ENCODE data around the gene GOLGA8Q.
"Not testable (repeated sequence)": the region's sequence is repeated elsewhere in the genome, so short reads cannot be mapped to it uniquely, and the experiment has no call there.

GOLGA8Q gene, protein sequence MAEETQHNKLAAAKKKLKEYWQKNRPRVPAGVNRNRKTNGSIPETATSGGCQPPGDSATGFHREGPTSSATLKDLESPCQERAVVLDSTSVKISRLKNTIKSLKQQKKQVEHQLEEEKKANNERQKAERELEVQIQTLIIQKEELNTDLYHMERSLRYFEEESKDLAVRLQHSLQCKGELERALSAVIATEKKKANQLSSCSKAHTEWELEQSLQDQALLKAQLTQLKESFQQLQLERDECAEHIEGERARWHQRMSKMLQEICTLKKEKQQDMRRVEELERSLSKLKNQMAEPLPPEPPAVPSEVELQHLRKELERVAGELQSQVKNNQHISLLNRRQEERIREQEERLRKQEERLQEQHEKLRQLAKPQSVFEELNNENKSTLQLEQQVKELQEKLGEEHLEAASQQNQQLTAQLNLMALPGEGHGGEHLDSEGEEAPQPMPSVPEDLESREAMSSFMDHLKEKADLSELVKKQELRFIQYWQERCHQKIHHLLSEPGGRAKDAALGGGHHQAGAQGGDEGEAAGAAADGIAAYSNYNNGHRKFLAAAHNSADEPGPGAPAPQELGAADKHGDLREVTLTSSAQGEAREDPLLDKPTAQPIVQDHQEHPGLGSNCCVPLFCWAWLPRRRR

GRCh38 chr15:30551750-30552149, at the start of gene GOLGA8Q:
GOLGA8Q (plus strand) TSS chr15:30552050; CDS start chr15:30552078, 28 bp downstream.
- not testable (repeated sequence) for H2AFZ ChIP-seq; H3K4me3 ChIP-seq (ENCODE audit: low read depth, low read length); H3K27me3 ChIP-seq (ENCODE audit: control insufficient read depth, insufficient read depth, low read length); H3K27ac ChIP-seq; H3K36me3 ChIP-seq (ENCODE audit: control insufficient read depth, insufficient read depth, low read length); H3K9ac ChIP-seq; H3K79me2 ChIP-seq; H3K9me3 ChIP-seq (ENCODE audit: control insufficient read depth, low read length); H3K4me1 ChIP-seq; H3K4me2 ChIP-seq (ENCODE audit: low read length)

DNA sequence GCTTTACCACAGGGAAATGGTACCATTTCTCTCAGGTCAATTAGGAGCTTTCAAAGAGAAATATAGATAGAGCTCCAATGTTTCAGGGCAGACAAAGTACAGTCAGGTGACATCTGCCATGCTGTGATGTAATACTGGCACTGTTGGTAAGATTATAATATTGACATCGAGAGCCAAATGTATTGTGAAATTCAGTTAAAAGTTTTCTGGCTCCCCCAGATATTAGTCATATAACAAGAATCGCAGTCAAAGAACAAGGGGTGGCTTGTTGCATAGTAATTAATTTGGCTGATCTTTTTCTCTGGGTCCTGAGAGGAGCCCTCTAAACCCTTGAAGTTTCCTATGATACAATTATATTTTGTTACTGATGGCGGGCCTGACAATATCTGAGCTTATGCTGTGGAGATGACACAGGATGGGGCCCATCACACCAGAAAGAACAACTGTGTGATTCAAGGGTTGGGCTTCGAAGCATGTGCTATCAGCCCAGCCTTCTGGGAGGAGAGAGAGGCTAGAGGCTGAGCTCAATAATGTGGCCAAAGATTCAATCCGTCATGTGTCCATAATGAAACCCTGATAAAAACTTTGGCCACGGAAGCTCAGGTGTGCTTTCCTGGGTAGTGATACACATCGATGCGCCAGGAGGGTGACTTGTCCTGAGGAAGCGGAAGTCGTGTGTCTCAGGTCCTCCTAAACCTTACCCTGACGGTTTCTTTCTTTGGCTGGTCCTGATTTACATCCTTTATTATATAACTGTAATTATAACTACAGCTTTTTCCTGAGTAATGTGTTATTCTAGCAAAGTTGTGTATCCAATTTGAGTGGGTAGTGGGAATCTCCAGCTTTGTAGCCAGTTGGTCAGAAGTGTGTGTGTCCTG, 48.7 kb upstream of the GOLGA8Q start:
- H3K36me3 ChIP-seq (ENCODE audit: control insufficient read depth, insufficient read depth, low read length); H3K4me3 ChIP-seq (ENCODE audit: low read depth, low read length); H3K4me1 ChIP-seq; H2AFZ ChIP-seq; H3K27me3 ChIP-seq (ENCODE audit: control insufficient read depth, insufficient read depth, low read length); H3K9ac ChIP-seq; H3K79me2 ChIP-seq; H3K27ac ChIP-seq; H3K9me3 ChIP-seq (ENCODE audit: control insufficient read depth, low read length); H3K4me2 ChIP-seq (ENCODE audit: low read length): not testable (repeated sequence)

- H3K9me3 ChIP-seq (ENCODE audit: control insufficient read depth, low read length); H3K36me3 ChIP-seq (ENCODE audit: control insufficient read depth, insufficient read depth, low read length); H3K4me3 ChIP-seq (ENCODE audit: low read depth, low read length); H3K79me2 ChIP-seq; H2AFZ ChIP-seq; H3K4me2 ChIP-seq (ENCODE audit: low read length); H3K9ac ChIP-seq; H3K4me1 ChIP-seq; H3K27ac ChIP-seq; H3K27me3 ChIP-seq (ENCODE audit: control insufficient read depth, insufficient read depth, low read length): not testable (repeated sequence)
These were observed 47.5 kb upstream of the GOLGA8Q start for GRCh38 chr15:30504162-30504843.

GRCh38 chr15:30514545-30514944, 37.3 kb upstream of the GOLGA8Q start:
- not testable (repeated sequence) for H3K36me3 ChIP-seq (ENCODE audit: control insufficient read depth, insufficient read depth, low read length); H3K4me1 ChIP-seq; H3K27ac ChIP-seq

DNA sequence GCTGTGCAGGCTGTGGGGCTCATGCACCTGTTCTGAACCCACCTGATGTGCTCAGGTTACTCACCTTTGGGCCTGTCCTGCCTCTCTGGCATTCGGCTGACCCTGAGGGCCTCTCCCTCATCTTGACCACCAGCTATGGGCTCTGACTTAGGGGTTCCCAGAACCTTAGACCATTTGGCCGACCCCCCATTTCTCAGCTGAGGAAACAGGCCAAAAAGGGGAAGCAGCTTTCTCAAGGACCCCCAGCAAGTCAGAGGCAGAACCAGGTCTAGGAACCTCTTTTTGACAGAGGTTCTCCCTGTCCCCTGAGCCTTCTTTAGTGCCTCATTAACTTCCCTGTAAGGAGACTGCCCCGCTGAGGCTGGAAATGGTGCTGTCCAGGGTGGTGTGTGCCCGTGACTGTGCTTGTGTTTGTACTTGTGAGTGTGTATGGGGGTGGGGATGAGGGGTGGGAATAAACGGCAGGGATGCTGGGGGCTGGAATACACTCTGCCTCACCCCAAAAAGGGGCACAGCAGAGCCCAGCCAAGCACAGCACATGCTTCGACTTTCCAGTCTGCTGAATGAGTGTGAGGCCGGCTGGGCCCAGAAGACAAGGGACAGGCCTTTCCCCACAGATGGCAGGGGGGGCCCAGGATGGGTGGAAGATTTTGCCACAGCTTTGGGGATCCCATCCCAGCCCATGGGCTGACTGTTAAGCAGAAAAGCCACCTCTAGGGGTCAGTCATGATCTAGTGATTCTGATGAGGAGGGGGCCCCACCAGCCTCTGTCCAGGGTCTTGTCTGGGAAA, 28.2 kb upstream of the GOLGA8Q start:
- not testable (repeated sequence) for H3K27me3 ChIP-seq (ENCODE audit: control insufficient read depth, insufficient read depth, low read length); H3K79me2 ChIP-seq; H3K4me2 ChIP-seq (ENCODE audit: low read length); H3K36me3 ChIP-seq (ENCODE audit: control insufficient read depth, insufficient read depth, low read length); H2AFZ ChIP-seq; H3K4me3 ChIP-seq (ENCODE audit: low read depth, low read length); H3K4me1 ChIP-seq; H3K27ac ChIP-seq; H3K9ac ChIP-seq; H3K9me3 ChIP-seq (ENCODE audit: control insufficient read depth, low read length)

More at GRCh38 chr15:30514545-30514944, 37.3 kb upstream of the GOLGA8Q start:
- H3K4me2 ChIP-seq (ENCODE audit: low read length); H3K4me3 ChIP-seq (ENCODE audit: low read depth, low read length); H2AFZ ChIP-seq; H3K79me2 ChIP-seq; H3K9me3 ChIP-seq (ENCODE audit: control insufficient read depth, low read length); H3K27me3 ChIP-seq (ENCODE audit: control insufficient read depth, insufficient read depth, low read length); H3K9ac ChIP-seq: not testable (repeated sequence)

- H3K9me3 ChIP-seq (ENCODE audit: control insufficient read depth, low read length); H3K4me2 ChIP-seq (ENCODE audit: low read length); H3K36me3 ChIP-seq (ENCODE audit: control insufficient read depth, insufficient read depth, low read length); H3K79me2 ChIP-seq; H3K27me3 ChIP-seq (ENCODE audit: control insufficient read depth, insufficient read depth, low read length); H3K4me1 ChIP-seq; H3K4me3 ChIP-seq (ENCODE audit: low read depth, low read length); H3K27ac ChIP-seq; H2AFZ ChIP-seq; H3K9ac ChIP-seq: not testable (repeated sequence)
These were observed 25.9 kb upstream of the GOLGA8Q start for GRCh38 chr15:30525912-30526311.

GRCh38 chr15:30529049-30529448, 22.8 kb upstream of the GOLGA8Q start:
- not testable (repeated sequence) for H3K36me3 ChIP-seq (ENCODE audit: control insufficient read depth, insufficient read depth, low read length); H3K79me2 ChIP-seq; H3K4me3 ChIP-seq (ENCODE audit: low read depth, low read length); H3K27me3 ChIP-seq (ENCODE audit: control insufficient read depth, insufficient read depth, low read length); H3K4me2 ChIP-seq (ENCODE audit: low read length); H3K9ac ChIP-seq; H2AFZ ChIP-seq; H3K9me3 ChIP-seq (ENCODE audit: control insufficient read depth, low read length); H3K27ac ChIP-seq; H3K4me1 ChIP-seq

DNA sequence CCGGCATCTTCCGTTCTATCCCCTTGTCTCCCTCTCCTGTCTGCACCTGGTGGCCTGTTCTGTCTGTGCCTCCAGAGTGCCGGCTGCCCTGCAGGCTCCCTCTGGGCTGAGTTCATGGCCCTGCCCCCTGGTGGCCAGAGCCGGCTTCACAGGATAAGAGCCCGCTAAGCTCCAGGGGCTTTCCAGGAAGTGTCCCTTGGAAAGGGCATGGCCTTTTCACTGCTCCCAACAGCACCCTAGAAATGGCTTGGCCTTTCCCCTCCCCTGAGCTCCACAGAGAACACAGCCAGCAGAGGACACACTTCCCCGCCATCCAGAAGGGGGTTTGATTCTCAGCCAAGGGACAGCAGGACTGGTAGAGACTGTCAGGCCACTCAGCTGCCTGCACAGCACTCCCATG, 15.1 kb downstream of the GOLGA8Q start:
- H3K4me1 ChIP-seq; H3K27ac ChIP-seq; H3K36me3 ChIP-seq (ENCODE audit: control insufficient read depth, insufficient read depth, low read length); H3K4me2 ChIP-seq (ENCODE audit: low read length); H3K27me3 ChIP-seq (ENCODE audit: control insufficient read depth, insufficient read depth, low read length); H3K9me3 ChIP-seq (ENCODE audit: control insufficient read depth, low read length); H3K9ac ChIP-seq; H2AFZ ChIP-seq; H3K4me3 ChIP-seq (ENCODE audit: low read depth, low read length); H3K79me2 ChIP-seq: not testable (repeated sequence)

- not testable (repeated sequence) for H3K27me3 ChIP-seq (ENCODE audit: control insufficient read depth, insufficient read depth, low read length); H3K4me3 ChIP-seq (ENCODE audit: low read depth, low read length); H3K9me3 ChIP-seq (ENCODE audit: control insufficient read depth, low read length); H3K9ac ChIP-seq; H3K4me2 ChIP-seq (ENCODE audit: low read length); H3K27ac ChIP-seq; H3K79me2 ChIP-seq; H3K36me3 ChIP-seq (ENCODE audit: control insufficient read depth, insufficient read depth, low read length); H3K4me1 ChIP-seq
- peak overlapping the region; percentile 58 for H2AFZ ChIP-seq
These were observed 21.2 kb downstream of the GOLGA8Q start for GRCh38 chr15:30573012-30573491.

All from parathyroid adenoma (tissue), 2 donors.